Panc1 (cell line): ENCODE measurements around the gene AGFG1.

Source experiments
- CTCF ChIP-seq: fragments of 450-650 bp; IDR thresholded peaks from 2 replicates; pipeline ENCODE4 v1.5.1; 2017; ENCODE audit warnings: mild to moderate bottlenecking
- POLR2AphosphoS5 ChIP-seq: IDR thresholded peaks from 2 replicates; pipeline ENCODE4 v1.6.1; 2012; ENCODE audit warnings: mild to moderate bottlenecking, low read depth, low read length, moderate library complexity
- REST ChIP-seq, 2 experiments: IDR thresholded peaks; 2 replicates each; pipeline ENCODE4 v1.6.1; 2011 to 2012; ENCODE audit warnings: low read depth in 2 of 2, control low read depth in 1 of 2, low read length in 1 of 2, mild to moderate bottlenecking in 1 of 2, moderate library complexity in 1 of 2; ENCODE audit not compliant: insufficient read depth in 1 of 2
- SIN3A ChIP-seq: IDR thresholded peaks from 2 replicates; pipeline ENCODE4 v1.6.1; 2012; ENCODE audit warnings: low read depth, mild to moderate bottlenecking, low read length, moderate library complexity, borderline replicate concordance; ENCODE audit not compliant: insufficient read depth
- TCF7L2 ChIP-seq: IDR thresholded peaks from 2 replicates; pipeline ENCODE4 v1.6.1; 2011; ENCODE audit warnings: mild to moderate bottlenecking, low read depth, low read length, inconsistent platforms

GRCh38 chr2:227527351-227527750 lies 55.4 kb downstream of the AGFG1 start:
- TF ChIP-seq CTCF, result no peak
- TF ChIP-seq POLR2AphosphoS5, result no peak
- no peak for TF ChIP-seq REST (IDR thresholded peaks at IDR 0.05; ENCODE audit: insufficient read depth in 1 of 2, low read depth in 2 of 2, low read length in 1 of 2)
- TF ChIP-seq SIN3A, result no peak
- TF ChIP-seq TCF7L2, result no peak
